HG02938 (cell line): ENCODE data around the gene CFAP61.
A peak's percentile ranks its signal among the peaks of the same experiment; 100 is the strongest.

Experiments
- ATAC-seq: cut with Tn5 transposase; IDR thresholded peaks from one replicate; pipeline ENCODE4 v1.9.1; 2021; ENCODE audit warnings: mild to moderate bottlenecking, moderate library complexity; ENCODE audit not compliant: unreplicated experiment

The CFAP61 gene

DNA sequence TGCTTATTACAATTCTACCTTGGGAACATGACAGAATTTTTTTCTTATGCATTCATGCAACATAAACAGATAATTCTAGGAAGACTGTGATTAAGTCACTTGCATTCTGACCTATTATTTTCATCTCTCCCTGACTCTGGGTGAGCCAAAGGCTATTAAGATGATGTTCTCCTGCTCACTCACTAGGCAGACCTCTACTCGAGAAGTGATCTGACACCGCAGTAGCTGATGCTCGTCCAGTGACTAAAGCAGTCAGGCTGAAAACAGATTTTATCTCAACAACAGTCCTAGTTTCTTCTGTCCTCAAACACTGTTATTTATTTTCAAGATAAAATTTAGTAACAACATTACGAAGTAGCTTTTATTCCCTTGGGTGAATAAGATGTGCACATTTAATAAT is 17.8 kb upstream of the CFAP61 start:
- ATAC-seq, result no peak

DNA sequence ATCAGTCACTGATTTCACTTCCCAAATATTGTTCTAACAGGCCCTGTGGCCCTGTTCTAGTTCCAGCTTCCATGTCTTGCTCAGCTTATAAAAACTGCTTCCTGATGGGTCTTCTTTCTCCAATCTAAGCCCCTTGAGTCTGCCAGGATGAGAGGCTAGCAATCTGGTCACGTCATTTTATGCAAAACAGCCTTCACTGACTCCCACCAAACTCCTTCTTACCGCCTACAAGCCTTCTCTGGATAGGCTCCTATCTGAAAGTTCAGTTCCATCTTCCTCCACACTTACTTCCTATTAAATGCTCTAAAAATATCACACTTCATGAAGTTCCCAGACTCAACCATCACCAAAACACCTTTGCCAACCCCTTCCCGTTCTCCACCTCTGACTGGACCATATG is 15.6 kb upstream of the CFAP61 start:
- ATAC-seq, result no peak

DNA sequence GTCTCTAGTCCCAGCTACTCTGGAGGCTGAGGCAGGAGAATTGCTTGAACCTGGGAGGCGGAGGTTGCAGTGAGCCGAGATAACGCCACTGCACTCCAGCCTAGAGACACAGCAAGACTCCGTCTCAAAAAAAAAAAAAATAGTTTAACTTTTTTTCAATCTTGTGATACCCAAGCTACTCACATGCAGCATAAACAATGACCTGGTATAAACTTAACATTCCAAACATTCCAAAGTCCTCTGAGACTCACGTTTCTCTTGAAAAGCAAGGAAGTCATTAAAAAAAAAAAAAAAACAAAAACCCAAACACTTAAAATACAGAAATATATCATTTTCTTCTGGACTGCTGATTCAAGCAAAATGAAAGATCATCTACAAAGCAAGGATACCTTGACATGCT is 14.4 kb upstream of the CFAP61 start:
- ATAC-seq, result no peak

DNA sequence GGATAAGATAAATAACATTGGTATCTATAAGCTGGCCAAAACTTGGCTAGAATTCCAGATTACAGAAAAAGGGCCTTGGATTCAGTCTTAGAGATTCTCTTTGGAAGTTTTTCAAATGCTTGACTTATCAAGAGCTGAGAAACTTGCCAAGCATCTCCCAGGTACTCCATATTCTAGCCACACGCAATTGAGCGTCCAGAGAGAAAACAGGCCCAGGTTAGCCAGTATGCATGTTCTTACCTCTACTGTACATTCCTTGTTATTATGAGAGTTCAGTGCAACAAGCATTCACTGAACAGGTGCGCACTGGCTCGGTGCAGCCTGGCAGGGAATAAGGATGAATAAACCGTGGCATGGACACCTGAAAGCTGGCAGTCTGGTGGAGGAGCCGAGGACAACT is 13.7 kb upstream of the CFAP61 start:
- ATAC-seq, result no peak

DNA sequence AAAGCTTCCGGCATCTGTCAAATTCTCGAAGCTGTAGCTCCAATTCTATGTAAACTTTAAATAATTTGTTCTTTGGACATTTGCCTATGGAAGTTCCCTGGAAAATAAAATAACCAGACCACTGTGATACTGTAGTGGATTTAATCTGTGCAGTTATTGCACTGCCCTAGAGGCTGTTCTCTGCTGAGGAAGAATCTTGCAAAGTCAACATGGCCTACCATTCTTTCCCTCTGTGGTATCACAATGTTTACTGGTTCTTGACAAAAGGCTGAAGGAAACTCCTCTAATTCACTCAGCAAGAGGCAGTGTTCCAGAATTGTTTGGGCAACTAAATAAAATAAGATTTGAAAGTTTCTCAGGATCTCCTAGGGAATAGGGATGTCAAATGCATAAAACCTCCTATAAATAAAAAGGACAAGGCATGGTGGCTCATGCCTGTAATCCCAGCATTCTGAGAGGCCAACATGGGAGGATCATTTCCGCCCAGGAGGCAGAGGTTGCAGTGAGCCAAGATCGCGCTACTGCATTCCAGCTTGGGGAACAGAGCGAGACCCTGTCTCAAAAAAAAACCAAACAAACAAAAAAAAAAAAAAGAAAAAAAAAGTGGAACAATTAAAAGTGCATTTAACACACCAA is 12.5 kb upstream of the CFAP61 start:
- no peak for ATAC-seq

DNA sequence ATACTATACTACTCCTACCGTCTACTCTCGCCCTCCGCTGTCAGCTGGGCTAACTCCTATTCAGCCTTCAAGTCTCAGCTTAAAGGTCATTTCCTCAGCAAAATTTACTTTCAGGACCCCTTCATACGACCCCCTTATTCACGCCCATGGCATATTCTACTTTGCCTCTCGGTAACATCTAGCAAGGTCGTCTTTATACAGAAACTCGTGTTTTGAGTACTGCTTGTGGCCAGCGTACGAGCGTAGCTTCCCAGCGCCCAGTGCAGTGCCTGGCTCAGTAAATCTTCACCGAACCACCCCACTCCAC is 612 bp upstream of the CFAP61 start:
- ATAC-seq, result peak; percentile 18

DNA sequence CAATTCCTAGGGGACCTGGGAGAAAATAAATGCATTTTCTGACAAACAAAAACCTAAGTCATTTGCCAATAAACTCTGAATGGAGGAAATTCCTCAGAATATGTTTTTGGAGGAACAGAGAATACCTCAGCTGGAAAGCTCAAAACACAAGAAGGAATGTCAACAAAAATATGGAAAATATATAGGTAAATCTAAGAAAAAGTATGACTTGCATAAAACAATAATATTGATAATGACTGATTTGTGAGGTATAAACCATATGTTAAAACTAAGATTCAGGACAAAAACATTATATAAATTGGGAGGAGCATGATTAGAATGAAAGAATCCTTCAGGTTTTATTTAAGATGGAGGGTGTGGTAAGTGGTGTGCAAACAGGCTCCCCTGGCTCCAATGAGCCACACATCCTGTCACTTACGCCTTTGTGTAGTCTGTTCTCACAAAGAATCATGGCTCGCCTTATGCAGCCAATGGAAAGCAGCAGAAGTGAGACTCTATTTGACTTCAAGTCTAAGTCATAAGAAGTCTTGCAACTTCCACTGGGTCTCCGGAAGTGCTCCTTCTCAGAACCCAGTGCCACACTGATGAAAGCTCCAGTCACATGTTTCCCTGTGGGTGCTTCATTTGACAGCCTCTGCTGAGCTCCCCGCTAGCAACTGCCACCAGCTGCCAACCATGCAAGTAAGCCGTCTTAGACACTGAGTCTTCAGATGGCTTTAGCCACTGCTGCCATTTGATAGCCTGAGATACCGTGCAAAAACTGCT is 8.1 kb downstream of the CFAP61 start:
- ATAC-seq, result no peak

DNA sequence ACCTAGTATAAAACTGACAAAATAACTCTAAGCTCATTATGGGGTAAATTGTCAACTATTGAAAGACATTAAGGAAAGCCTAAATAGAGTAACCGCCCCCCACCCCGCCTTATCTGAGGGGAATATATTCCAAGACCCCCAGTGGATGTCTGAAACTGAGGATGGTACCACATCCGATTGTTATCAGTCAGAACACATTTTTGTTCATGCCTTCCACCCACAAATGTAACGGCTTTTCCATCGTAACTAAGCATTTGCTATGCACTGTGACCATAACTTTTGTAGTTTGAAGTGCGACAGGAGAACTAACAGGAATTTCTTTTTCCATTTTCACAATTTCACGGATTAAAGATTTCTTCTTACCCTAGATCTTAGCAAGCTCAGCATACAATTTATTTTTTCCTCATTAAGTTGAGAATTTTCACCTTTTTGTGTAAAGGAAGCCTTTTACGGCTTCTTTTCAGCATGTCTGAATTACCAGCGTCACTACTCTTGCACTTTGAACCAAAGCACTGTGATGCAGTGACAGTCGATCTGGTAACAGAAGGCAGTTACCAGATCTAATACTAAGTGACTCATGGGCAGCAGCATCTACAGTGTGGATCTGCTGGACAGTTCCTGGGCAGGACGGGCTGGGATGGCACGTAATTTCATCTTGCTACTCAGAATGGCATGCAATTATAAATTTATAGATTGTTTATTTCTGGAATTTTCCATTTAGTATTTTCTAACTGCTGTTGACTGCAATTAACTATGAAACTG is 11.8 kb downstream of the CFAP61 start:
- no peak for ATAC-seq

DNA sequence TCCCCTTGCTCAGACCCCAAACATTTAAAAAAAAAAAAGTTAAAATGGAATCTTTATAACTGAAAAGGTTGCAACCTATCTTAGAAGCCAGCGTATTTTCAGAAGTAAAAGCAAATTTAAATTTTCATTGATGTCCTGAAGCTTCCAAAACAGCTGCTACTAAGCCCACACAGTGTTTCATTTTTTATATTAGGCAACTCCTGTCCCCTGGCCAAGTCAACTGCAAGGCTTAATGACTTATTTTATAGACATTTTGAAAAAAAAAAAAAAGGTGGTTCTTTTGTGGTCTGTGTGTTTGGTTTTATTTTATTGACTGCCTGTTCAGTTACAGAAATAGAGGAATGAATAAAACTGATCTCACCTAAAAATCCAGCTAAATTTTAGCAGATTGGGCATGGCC is 13.0 kb downstream of the CFAP61 start:
- no peak for ATAC-seq

DNA sequence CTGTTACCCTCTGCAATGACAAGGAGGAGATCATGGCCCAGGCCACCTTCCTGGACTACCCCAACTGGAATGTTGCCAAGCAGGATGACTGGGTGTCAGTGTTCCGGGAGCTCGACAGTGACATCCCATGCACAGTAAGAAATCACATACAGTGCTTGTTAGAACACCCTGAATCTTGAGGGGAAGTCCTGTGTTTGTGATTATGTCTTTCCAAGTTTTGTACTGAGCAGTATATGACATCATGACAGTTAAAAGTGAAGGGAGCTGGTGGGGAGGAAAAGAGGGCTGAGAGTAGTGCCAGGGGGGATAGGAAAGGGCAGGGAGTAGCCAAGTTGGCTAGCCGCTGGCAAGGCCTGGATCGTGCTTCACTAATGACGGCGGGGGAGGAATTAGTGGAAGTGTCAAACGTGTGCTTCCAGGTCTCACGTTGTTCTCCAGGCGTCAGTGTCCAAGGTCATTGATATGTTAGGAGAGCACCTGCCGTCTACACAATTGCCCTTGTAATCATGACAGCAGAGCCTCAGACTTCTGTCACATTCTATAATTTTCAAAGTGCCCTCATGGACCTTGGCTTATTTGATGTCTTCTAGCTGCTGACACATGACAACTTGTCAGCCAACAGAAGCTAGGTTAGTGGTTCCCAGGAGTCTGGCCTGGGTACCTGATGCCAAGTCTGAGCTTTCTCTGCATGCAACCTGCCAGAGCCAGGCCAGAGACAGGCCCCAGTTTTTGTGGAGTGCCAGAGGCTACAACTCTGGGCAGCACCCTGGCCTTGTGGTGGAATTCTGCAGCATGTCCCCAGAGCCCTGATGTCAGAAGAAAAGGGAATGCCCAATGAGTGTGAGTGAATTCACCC is 18.8 kb downstream of the CFAP61 start:
- ATAC-seq, result no peak

DNA sequence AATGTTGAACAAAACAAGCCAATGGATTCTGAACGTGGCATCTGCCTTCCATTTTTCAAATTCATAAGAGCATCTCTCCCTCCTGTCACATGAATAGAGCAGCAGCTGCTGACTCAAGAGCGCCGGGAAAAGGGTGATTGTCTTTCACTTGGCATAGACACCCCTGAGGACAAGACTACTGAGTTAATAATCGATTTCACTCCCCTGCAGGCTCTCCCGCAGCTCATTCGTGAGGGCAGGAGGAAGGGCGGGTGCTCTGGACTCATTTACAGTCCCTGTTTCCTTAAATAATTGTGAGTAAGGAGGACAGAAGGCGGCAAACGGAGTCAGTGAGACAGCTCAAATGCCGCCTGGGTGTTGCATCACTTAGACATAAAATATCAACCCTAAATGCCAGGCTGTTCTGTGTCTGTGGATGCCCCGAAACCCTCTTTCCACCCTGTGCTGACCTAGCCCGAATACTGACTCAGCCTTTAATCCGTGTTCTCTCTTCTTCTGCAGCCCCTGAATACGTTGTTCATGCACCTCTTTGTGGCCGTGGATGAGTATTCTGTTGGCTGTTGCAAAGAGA is 21.6 kb downstream of the CFAP61 start:
- no peak for ATAC-seq

DNA sequence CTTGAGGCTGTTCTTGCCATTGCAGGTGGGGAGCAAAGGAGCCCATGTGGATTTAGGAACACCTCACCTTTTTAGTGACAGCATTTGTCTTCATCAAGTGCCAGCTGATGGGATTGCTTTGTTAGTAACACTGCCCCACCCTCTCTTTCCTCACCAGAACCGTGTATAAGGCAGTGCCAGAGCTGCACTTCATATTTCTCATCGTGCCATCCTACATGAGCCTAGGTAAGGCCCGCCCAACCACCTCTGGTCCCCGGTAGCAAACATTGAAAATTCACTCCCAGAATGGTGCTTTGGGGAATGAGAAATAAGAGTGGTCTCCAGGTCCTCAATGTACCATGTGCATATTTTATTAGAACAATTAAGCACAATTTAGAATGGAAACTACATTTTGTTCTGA is 22.7 kb downstream of the CFAP61 start:
- no peak for ATAC-seq

DNA sequence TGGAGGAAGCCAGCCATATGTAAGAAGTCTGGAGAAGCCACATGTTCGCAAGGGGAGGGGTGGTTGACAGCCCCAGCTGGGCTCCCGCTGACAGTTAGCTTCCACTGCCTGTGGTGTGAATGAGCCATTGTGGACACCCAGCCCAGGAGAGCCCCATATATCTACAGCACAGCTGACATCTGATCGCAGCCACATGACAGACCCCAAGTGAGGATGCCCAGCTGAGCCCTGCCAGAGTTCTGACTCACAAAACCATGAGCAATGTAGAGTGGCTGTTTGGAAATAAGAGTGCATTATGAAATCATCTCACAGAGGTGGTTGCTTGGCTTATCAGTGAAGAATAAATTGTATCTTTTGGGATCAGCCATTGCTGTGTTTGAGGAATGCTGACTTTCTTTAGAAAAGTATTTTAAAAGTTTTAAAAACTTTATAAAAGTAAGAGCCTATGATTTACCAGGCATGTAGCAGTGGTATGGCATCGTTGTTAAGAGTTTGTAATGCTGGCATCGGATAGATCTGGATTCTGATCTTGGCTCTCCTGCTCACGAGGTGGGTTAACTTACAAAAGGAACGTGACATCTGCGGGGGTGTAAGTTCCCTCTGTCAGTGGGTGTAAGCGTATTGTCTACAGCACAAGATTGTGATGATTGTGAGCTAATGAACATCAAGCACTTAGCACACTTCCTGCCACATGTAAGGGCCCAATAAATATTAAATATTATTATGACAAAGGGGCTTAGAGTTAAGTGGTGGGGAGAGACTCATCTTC is 24.1 kb downstream of the CFAP61 start:
- no peak for ATAC-seq

DNA sequence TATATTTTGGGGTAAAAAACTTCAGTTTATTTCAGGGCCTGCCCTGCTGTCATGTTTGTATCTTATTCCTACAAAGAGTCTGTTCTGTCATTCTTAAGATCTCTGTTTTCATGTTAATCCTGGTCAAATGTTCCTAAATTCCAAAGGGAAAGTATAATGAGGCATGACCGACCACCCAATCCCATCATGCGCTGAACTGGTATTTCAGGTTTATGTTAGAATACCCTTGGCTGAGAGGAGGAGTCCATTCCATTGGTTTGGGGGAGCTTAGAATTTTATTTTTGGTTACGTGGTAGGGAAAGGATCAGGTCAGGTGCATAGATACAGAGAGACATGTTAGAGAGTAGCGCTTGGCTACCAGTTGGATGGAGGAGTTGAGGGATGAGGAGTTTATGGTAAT is 25.7 kb downstream of the CFAP61 start:
- ATAC-seq, result no peak

DNA sequence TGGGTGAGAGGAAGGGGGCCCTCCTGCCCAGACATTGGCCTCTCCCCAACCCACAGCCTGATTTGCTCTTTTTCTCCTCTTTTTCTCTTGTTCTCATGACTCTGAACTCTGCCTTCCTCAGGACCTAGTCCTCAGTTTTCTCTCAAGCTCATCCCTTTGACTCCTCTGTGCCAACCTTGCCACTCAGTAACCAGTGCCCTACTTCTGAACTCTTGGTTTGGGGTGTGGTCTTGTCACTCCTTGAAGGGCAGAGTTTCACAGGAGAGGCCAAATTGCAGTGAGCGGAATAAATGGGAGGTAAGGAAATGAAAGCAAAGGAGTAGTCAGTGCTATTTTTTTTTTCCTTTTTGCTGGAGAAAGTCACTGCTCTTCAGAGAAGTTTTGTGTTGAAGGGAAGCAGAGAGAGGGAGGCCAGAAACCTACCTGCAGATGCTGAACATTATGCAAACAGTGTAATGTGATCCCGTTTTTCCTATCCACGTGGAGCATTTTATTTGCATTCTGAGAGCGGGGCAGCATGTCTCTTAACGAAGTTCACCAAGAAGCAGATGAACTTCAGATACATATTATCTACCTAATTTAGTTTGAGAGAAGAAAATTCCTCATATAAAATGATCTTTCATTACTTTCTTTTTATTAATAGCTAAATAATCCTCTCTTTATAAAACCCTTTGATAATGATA is 26.9 kb downstream of the CFAP61 start:
- no peak for ATAC-seq

DNA sequence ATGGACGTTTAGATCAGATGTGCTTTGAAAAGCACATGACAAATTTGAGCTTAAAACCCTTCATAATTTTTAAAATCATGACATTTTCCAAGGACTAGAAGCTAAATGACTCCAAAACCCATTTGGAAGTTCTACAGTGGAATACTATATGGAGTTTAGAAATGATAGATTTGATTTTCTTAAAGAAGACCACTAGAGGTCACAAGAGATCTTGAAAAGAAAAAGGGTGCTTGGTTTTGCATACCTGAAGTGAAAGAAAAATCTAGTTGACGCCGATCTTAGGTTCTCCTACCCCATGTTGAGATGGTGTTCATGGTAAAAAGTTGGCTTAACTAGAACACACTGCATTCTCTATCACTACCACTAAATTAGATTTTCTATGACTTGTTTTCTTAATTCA is 31.5 kb downstream of the CFAP61 start:
- ATAC-seq, result peak; percentile 61

DNA sequence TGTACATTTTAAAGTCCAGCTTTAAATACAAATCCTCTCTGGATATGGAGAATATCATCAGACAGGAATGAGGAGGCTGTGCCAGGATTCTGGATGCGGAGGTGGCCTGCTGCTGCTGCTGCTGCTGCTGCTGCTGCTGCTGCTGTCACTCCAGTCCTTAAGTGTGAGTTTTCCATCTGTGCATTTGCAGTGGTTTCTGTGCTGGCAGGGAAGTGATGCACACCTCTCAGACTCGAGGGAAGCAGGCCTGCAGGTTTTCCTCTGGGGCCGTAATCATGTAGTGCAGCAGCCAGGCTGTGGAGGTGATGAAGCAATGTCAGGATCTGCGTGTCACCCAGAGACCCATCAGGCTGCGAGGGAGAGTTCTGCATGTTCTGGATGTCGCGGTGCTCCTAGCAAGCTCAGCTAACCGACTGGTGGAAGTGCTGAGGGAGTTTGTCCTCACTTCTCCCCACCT is 32.0 kb downstream of the CFAP61 start:
- ATAC-seq, result no peak

DNA sequence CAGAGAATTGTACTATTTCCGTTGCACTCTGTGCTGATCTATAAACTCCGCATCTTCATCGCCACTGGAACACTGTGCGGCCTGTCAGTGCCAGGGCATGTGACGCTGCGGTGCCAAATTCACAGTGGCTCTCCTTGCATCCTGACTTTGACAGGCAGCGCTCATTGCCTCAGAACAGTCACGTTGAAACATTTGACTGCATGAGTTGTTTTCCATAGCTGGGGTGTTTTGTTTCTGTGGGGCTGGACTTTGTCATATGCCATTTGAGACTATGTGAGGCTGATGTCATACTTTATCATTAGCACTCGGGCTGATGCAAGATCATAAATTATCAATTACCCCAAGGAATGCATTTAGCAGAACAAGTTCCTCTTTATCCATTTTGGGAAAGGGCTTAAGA is 32.7 kb downstream of the CFAP61 start:
- no peak for ATAC-seq

DNA sequence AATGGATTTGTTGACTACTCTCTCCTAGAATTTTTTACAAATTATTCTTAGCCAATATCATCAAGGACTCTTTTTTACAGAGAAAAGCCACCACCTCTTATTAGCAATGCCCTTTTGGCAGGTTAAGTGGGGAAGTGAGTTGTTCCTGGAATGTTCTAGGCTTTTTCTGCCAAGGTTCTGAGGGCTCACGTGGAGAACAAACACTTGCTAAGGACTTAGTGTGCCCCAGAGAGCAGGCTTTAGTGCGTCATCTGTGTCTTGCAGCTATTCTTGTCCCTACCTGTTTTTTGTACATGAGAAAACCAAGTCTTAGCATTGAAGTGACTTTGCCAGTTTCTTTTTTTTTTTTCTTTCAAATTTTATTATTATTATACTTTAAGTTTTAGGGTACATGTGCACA is 33.5 kb downstream of the CFAP61 start:
- no peak for ATAC-seq

DNA sequence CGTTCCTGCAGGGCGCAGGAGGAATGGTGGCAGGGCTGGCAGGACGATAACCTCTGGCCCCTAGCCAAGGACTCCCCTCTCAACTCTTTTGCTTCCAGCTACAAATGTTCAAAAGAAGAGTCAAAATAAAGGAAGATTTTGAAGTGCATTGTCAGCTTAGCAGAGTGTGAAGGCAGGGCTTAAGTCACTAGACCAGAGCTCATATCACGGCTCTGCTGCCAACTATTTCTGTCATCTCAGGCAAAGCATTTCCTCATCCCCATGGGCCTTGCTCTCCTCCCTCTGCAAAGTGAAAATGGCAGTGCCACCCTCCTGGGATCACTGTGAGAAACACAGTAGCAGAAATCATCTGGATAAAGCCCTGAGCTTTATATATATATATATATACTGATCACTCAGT is 36.7 kb downstream of the CFAP61 start:
- no peak for ATAC-seq
